Measurements from ENCODE around the gene NKD2.
"Not testable (repeated sequence)": the region's sequence is repeated elsewhere in the genome, so short reads cannot be mapped to it uniquely, and the experiment has no call there.

The NKD2 gene

GRCh38 chr5:1059884-1060263 is 51.3 kb downstream of the NKD2 start:
- H3K4me3 ChIP-seq (IDR thresholded peaks at IDR 0.05; ENCODE audit: insufficient read depth, low read depth, low read length), result no peak overlapping the region
- H4K20me1 ChIP-seq (ENCODE audit: insufficient read depth), result no peaks in the 10 kb centered on the region
- H3K79me2 ChIP-seq (ENCODE audit: insufficient read depth, low read depth), result no peaks in the 10 kb centered on the region
- no peak overlapping the region for H2AFZ ChIP-seq (ENCODE audit: low read depth)
- no peaks in the 10 kb centered on the region for H3K4me1 ChIP-seq (ENCODE audit: low read depth, poor library complexity, severe bottlenecking)
- no peak overlapping the region for H3K27ac ChIP-seq
- no peaks in the 10 kb centered on the region for H3K36me3 ChIP-seq (ENCODE audit: insufficient read depth)
- TF ChIP-seq CTCF (conservative IDR thresholded peaks at IDR 0.05; ENCODE audit: low read depth, low read length), result no peak
- no peak overlapping the region for H3K9ac ChIP-seq
- no peak overlapping the region for H3K4me2 ChIP-seq
- H3K27me3 ChIP-seq (ENCODE audit: insufficient read depth, low read depth), result no peaks in the 10 kb centered on the region

- Histone ChIP-seq H3K79me2 (ENCODE audit: insufficient read depth, low read depth) (no peaks in the 10 kb centered on the region), H3K27ac (no peak overlapping the region), H2AFZ (ENCODE audit: low read depth) (no peak overlapping the region), H3K4me1 (ENCODE audit: low read depth, poor library complexity, severe bottlenecking) (no peaks in the 10 kb centered on the region), H3K4me3 (IDR thresholded peaks at IDR 0.05; ENCODE audit: insufficient read depth, low read depth, low read length) (no peak overlapping the region), H3K9ac (no peak overlapping the region), H4K20me1 (ENCODE audit: insufficient read depth) (no peaks in the 10 kb centered on the region), H3K27me3 (ENCODE audit: insufficient read depth, low read depth) (no peaks in the 10 kb centered on the region), H3K4me2 (no peak overlapping the region), H3K36me3 (ENCODE audit: insufficient read depth) (no peaks in the 10 kb centered on the region)
- TF ChIP-seq CTCF (conservative IDR thresholded peaks at IDR 0.05; ENCODE audit: low read depth, low read length), result no peak
Observed at GRCh38 chr5:1060535-1060981, 52.0 kb downstream of the NKD2 start.

- H2AFZ ChIP-seq (ENCODE audit: low read depth), result not testable (repeated sequence)
Observed at GRCh38 chr5:1061292-1061691, 52.7 kb downstream of the NKD2 start.

GRCh38 chr5:1061916-1062315 is 53.3 kb downstream of the NKD2 start:
- H3K4me2 ChIP-seq, result no peak overlapping the region
- H2AFZ ChIP-seq (ENCODE audit: low read depth), result no peak overlapping the region
- H3K79me2 ChIP-seq (ENCODE audit: insufficient read depth, low read depth), result no peaks in the 10 kb centered on the region
- no peaks in the 10 kb centered on the region for H3K4me1 ChIP-seq (ENCODE audit: low read depth, poor library complexity, severe bottlenecking)
- H3K27ac ChIP-seq, result no peak overlapping the region
- no peak overlapping the region for H3K9ac ChIP-seq
- no peaks in the 10 kb centered on the region for H3K27me3 ChIP-seq (ENCODE audit: insufficient read depth, low read depth)
- H4K20me1 ChIP-seq (ENCODE audit: insufficient read depth), result no peaks in the 10 kb centered on the region
- H3K36me3 ChIP-seq (ENCODE audit: insufficient read depth), result no peaks in the 10 kb centered on the region
- no peak for TF ChIP-seq CTCF (conservative IDR thresholded peaks at IDR 0.05; ENCODE audit: low read depth, low read length)
- no peak overlapping the region for H3K4me3 ChIP-seq (IDR thresholded peaks at IDR 0.05; ENCODE audit: insufficient read depth, low read depth, low read length)

More at GRCh38 chr5:1061292-1061691, 52.7 kb downstream of the NKD2 start:
- not testable (repeated sequence) for H3K27ac ChIP-seq; H3K9ac ChIP-seq; H3K36me3 ChIP-seq (ENCODE audit: insufficient read depth); H3K79me2 ChIP-seq (ENCODE audit: insufficient read depth, low read depth); H3K4me2 ChIP-seq; H3K4me1 ChIP-seq (ENCODE audit: low read depth, poor library complexity, severe bottlenecking); H3K4me3 ChIP-seq (IDR thresholded peaks at IDR 0.05; ENCODE audit: insufficient read depth, low read depth, low read length); H4K20me1 ChIP-seq (ENCODE audit: insufficient read depth); H3K27me3 ChIP-seq (ENCODE audit: insufficient read depth, low read depth)

GRCh38 chr5:1062761-1063568 is 54.4 kb downstream of the NKD2 start:
- Histone ChIP-seq H2AFZ (ENCODE audit: low read depth) (no peak overlapping the region), H3K36me3 (ENCODE audit: insufficient read depth) (no peaks in the 10 kb centered on the region), H3K9ac (no peak overlapping the region), H3K27me3 (ENCODE audit: insufficient read depth, low read depth) (no peaks in the 10 kb centered on the region), H3K4me2 (no peak overlapping the region), H3K79me2 (ENCODE audit: insufficient read depth, low read depth) (no peaks in the 10 kb centered on the region), H3K4me1 (ENCODE audit: low read depth, poor library complexity, severe bottlenecking) (no peaks in the 10 kb centered on the region), H4K20me1 (ENCODE audit: insufficient read depth) (no peaks in the 10 kb centered on the region), H3K4me3 (IDR thresholded peaks at IDR 0.05; ENCODE audit: insufficient read depth, low read depth, low read length) (no peak overlapping the region), H3K27ac (no peak overlapping the region)
- no peak for TF ChIP-seq CTCF (conservative IDR thresholded peaks at IDR 0.05; ENCODE audit: low read depth, low read length)

Measured in KMS-11 (cell line).